Mesenchymal stem cell (in vitro differentiated cells and primary cell): Measurements from ENCODE around the gene GLIS2.

ENCODE experiments used
- DNase-seq: peaks from one replicate; pipeline ENCODE4 v3.0.0-alpha.2; 2013
- H2AFZ ChIP-seq: one replicate; pipeline ENCODE4 v1.6.1; 2013; ENCODE audit warnings: low read depth, mild to moderate bottlenecking, control low read depth, inconsistent platforms, low read length, moderate library complexity
- H2AK5ac ChIP-seq: 2 replicates; pipeline ENCODE4 v1.6.1; 2013; ENCODE audit warnings: low read length, moderate library complexity, mild to moderate bottlenecking, inconsistent platforms; ENCODE audit not compliant: severe bottlenecking
- H2BK120ac ChIP-seq: one replicate; pipeline ENCODE4 v1.6.1; 2013; ENCODE audit warnings: low read depth, mild to moderate bottlenecking, inconsistent platforms, low read length, moderate library complexity
- H2BK12ac ChIP-seq, 2 experiments: one replicate each; pipeline ENCODE4 v1.6.1; 2013; ENCODE audit warnings: inconsistent platforms in 2 of 2, low read length in 2 of 2, mild to moderate bottlenecking in 2 of 2, moderate library complexity in 2 of 2, control low read depth in 1 of 2
- H2BK15ac ChIP-seq: one replicate; pipeline ENCODE4 v1.6.1; 2013; ENCODE audit warnings: mild to moderate bottlenecking, low read depth, inconsistent platforms; ENCODE audit not compliant: poor library complexity, severe bottlenecking
- H2BK5ac ChIP-seq: 2 replicates; pipeline ENCODE4 v1.6.1; 2013; ENCODE audit warnings: low read depth, mild to moderate bottlenecking, low read length, control low read depth, inconsistent platforms; ENCODE audit not compliant: poor library complexity, severe bottlenecking
- H3K14ac ChIP-seq, 2 experiments: one replicate each; pipeline ENCODE4 v1.6.1; 2013; ENCODE audit warnings: inconsistent platforms in 2 of 2, low read length in 2 of 2, control low read depth in 1 of 2, mild to moderate bottlenecking in 1 of 2, moderate library complexity in 1 of 2
- H3K18ac ChIP-seq, 2 experiments: one replicate each; pipeline ENCODE4 v1.6.1; 2013; ENCODE audit warnings: inconsistent platforms in 2 of 2, low read length in 2 of 2, control low read depth in 1 of 2, low read depth in 1 of 2, mild to moderate bottlenecking in 1 of 2
- H3K23ac ChIP-seq, 2 experiments: one replicate each; pipeline ENCODE4 v1.6.1; 2013; ENCODE audit warnings: inconsistent platforms in 2 of 2, low read length in 2 of 2, mild to moderate bottlenecking in 2 of 2, moderate library complexity in 2 of 2, control low read depth in 1 of 2
- H3K27ac ChIP-seq: 2 replicates; pipeline ENCODE4 v1.5.1; 2013; ENCODE audit warnings: mild to moderate bottlenecking, moderate library complexity, low read length, control low read depth, inconsistent platforms; ENCODE audit not compliant: poor library complexity, severe bottlenecking
- H3K27me3 ChIP-seq, 2 experiments: 2 replicates each; pipeline versions ENCODE4 v1.6.1 to v1.7.0; 2013; ENCODE audit warnings: low read length in 2 of 2, mild to moderate bottlenecking in 2 of 2, moderate library complexity in 2 of 2, control low read depth in 1 of 2, inconsistent platforms in 1 of 2; ENCODE audit not compliant: control insufficient read depth in 1 of 2, insufficient read depth in 1 of 2
- H3K36me3 ChIP-seq, 2 experiments: 2 replicates each; pipeline versions ENCODE4 v1.6.1 to v1.7.0; 2013; ENCODE audit warnings: low read length in 2 of 2, control low read depth in 1 of 2, inconsistent platforms in 1 of 2, low read depth in 1 of 2, mild to moderate bottlenecking in 1 of 2; ENCODE audit not compliant: insufficient read depth in 2 of 2, control insufficient read depth in 1 of 2
- H3K4ac ChIP-seq, 2 experiments: one replicate each; pipeline ENCODE4 v1.6.1; 2013; ENCODE audit warnings: inconsistent platforms in 2 of 2, low read length in 2 of 2, mild to moderate bottlenecking in 2 of 2, moderate library complexity in 2 of 2, control low read depth in 1 of 2, low read depth in 1 of 2
- H3K4me1 ChIP-seq: 2 replicates; pipeline ENCODE4 v1.6.1; 2013; ENCODE audit warnings: low read depth, low read length, control low read depth; ENCODE audit not compliant: control insufficient read depth, insufficient read depth
- H3K4me2 ChIP-seq: 2 replicates; pipeline ENCODE4 v1.6.1; 2013; ENCODE audit warnings: low read length, mild to moderate bottlenecking, inconsistent platforms; ENCODE audit not compliant: poor library complexity, severe bottlenecking
- H3K4me3 ChIP-seq, 2 experiments: 2 replicates each; pipeline versions ENCODE4 v1.5.1 to v1.7.0; 2013; ENCODE audit warnings: low read length in 2 of 2, mild to moderate bottlenecking in 2 of 2, control low read depth in 1 of 2, low read depth in 1 of 2; ENCODE audit not compliant: insufficient read depth in 1 of 2
- H3K79me1 ChIP-seq: replicated peaks from 2 replicates; pipeline ENCODE4 v1.6.1; 2013; ENCODE audit warnings: mild to moderate bottlenecking, control low read depth, low read length, inconsistent platforms; ENCODE audit not compliant: poor library complexity, severe bottlenecking
- H3K9ac ChIP-seq: 2 replicates; pipeline ENCODE4 v1.7.0; 2013; ENCODE audit warnings: mild to moderate bottlenecking, low read length, moderate library complexity
- H3K9me3 ChIP-seq: 2 replicates; pipeline ENCODE4 v1.7.0; 2013; ENCODE audit warnings: mild to moderate bottlenecking, low read length; ENCODE audit not compliant: control insufficient read depth
- H4K8ac ChIP-seq: one replicate; pipeline ENCODE4 v1.6.1; 2013; ENCODE audit warnings: inconsistent platforms, mild to moderate bottlenecking, low read length, moderate library complexity
- H4K91ac ChIP-seq: one replicate; pipeline ENCODE4 v1.6.1; 2013; ENCODE audit warnings: mild to moderate bottlenecking, low read length, inconsistent platforms
- WGBS: methylation state at CpG from one replicate; pipeline ENCODE4 v1.1.7; 2013; ENCODE audit warnings: mixed read lengths; 5-methylcytosine and 5-hydroxymethylcytosine counted together

Gene GLIS2

GRCh38 chr16:4283939-4284338, 31.9 kb upstream of the GLIS2 start:
- Histone ChIP-seq H3K9ac (no peak overlapping the region), H2BK5ac (no peak overlapping the region), H3K27ac (no peak overlapping the region), H3K36me3 (no peaks in the 10 kb centered on the region), H3K14ac (no peak overlapping the region), H2AFZ (no peak overlapping the region), H2BK15ac (no peak overlapping the region), H3K4me2 (no peak overlapping the region), H3K27me3 (no peaks in the 10 kb centered on the region), H2AK5ac (no peak overlapping the region), H2BK120ac (no peak overlapping the region), H3K4me3 (no peak overlapping the region), H3K79me1 (no peaks in the 10 kb centered on the region), H4K8ac (no peak overlapping the region), H3K9me3 (no peaks in the 10 kb centered on the region), H3K18ac (no peak overlapping the region), H3K23ac (no peak overlapping the region), H3K4ac (no peak overlapping the region), H4K91ac (no peak overlapping the region), H2BK12ac (no peak overlapping the region), H3K4me1 (peaks cover 18% of the 10 kb centered on the region)
- DNase-seq = peak; percentile 32
- 94% methylated on average over 1 of the region's 2 CpGs for WGBS

GRCh38 chr16:4285167-4285566, 30.7 kb upstream of the GLIS2 start:
- H3K9me3 ChIP-seq = no peaks in the 10 kb centered on the region
- no peak overlapping the region for H4K8ac ChIP-seq
- no peak for DNase-seq
- no peak overlapping the region for H4K91ac ChIP-seq
- H3K9ac ChIP-seq = no peak overlapping the region
- H2AK5ac ChIP-seq = no peak overlapping the region
- no peak overlapping the region for H2BK12ac ChIP-seq
- no peak overlapping the region for H2AFZ ChIP-seq
- no peaks in the 10 kb centered on the region for H3K79me1 ChIP-seq
- no peaks in the 10 kb centered on the region for H3K27me3 ChIP-seq
- WGBS = 85% methylated on average over 10 of the region's 10 CpGs
- no peaks in the 10 kb centered on the region for H3K36me3 ChIP-seq
- no peak overlapping the region for H2BK5ac ChIP-seq
- H3K27ac ChIP-seq = no peak overlapping the region
- H2BK15ac ChIP-seq = peak overlapping the region; percentile 58
- H3K4ac ChIP-seq = no peak overlapping the region
- no peak overlapping the region for H3K14ac ChIP-seq
- no peak overlapping the region for H3K4me2 ChIP-seq
- no peak overlapping the region for H3K4me3 ChIP-seq
- H2BK120ac ChIP-seq = no peak overlapping the region
- peaks cover 20% of the 10 kb centered on the region for H3K4me1 ChIP-seq
- H3K18ac ChIP-seq = no peak overlapping the region
- no peak overlapping the region for H3K23ac ChIP-seq

GRCh38 chr16:4288148-4288921, 27.5 kb upstream of the GLIS2 start:
- Histone ChIP-seq H3K4ac (peak overlapping the region; percentile 34 to 49), H2BK5ac (no peak overlapping the region), H4K8ac (peak overlapping the region; percentile 85), H3K18ac (peak overlapping the region in 1 of 2 experiments; percentile 55), H3K27ac (no peak overlapping the region), H3K9me3 (no peaks in the 10 kb centered on the region), H2AK5ac (peak overlapping the region; percentile 65), H3K4me2 (peak overlapping the region; percentile 30), H2BK120ac (no peak overlapping the region), H3K4me1 (peaks cover 30% of the 10 kb centered on the region), H4K91ac (peak overlapping the region; percentile 88), H2BK15ac (peak overlapping the region; percentile 58), H3K79me1 (no peaks in the 10 kb centered on the region), H3K27me3 (no peaks in the 10 kb centered on the region), H3K36me3 (no peaks in the 10 kb centered on the region), H3K4me3 (peak overlapping the region in 1 of 2 experiments; percentile 56), H2BK12ac (peak overlapping the region; percentile 47 to 94), H2AFZ (no peak overlapping the region), H3K9ac (peak overlapping the region; percentile 35), H3K23ac (no peak overlapping the region), H3K14ac (no peak overlapping the region)
- WGBS = 25% methylated on average over 22 of the region's 22 CpGs
- DNase-seq = peak; percentile 71

GRCh38 chr16:4290236-4290830, 25.5 kb upstream of the GLIS2 start:
- peak overlapping the region in 1 of 2 experiments; percentile 13 for H3K18ac ChIP-seq
- H4K91ac ChIP-seq = no peak overlapping the region
- peak; percentile 95 for DNase-seq
- H2AK5ac ChIP-seq = no peak overlapping the region
- peak overlapping the region; percentile 49 to 83 for H2BK12ac ChIP-seq
- H3K27me3 ChIP-seq = no peaks in the 10 kb centered on the region
- H3K36me3 ChIP-seq = no peaks in the 10 kb centered on the region
- H3K14ac ChIP-seq = no peak overlapping the region
- no peak overlapping the region for H2AFZ ChIP-seq
- H3K27ac ChIP-seq = no peak overlapping the region
- peaks cover 36% of the 10 kb centered on the region for H3K4me1 ChIP-seq
- 43% methylated on average over 7 of the region's 8 CpGs for WGBS
- peak overlapping the region in 1 of 2 experiments; percentile 9 for H3K4ac ChIP-seq
- H4K8ac ChIP-seq = peak overlapping the region; percentile 56
- no peak overlapping the region for H3K4me2 ChIP-seq
- no peak overlapping the region for H2BK5ac ChIP-seq
- no peak overlapping the region for H3K9ac ChIP-seq
- H3K9me3 ChIP-seq = no peaks in the 10 kb centered on the region
- H3K79me1 ChIP-seq = no peaks in the 10 kb centered on the region
- no peak overlapping the region for H3K23ac ChIP-seq
- H2BK120ac ChIP-seq = no peak overlapping the region
- H3K4me3 ChIP-seq = no peak overlapping the region
- H2BK15ac ChIP-seq = no peak overlapping the region
